HEK293 (cell line): ENCODE measurements around the gene C3orf20.

Experiments used
- ATF2 ChIP-seq: fragments of 450-650 bp; formaldehyde crosslinking; IDR thresholded peaks from 2 replicates; pipeline ENCODE4 v1.5.1; 2016; ENCODE audit warnings: missing biosample characterization, missing genetic modification characterization, low read depth
- CTCF ChIP-seq: fragments of 450-650 bp; formaldehyde crosslinking; IDR thresholded peaks from 2 replicates; pipeline ENCODE4 v1.5.1; 2016; ENCODE audit warnings: missing biosample characterization, missing genetic modification characterization

GRCh38 chr3:14787630-14788029 lies 112.7 kb downstream of the C3orf20 start:
- TF ChIP-seq CTCF (tag by site-specific recombination) (no peak), ATF2 (tag by site-specific recombination) (no peak)
